Heart left ventricle (tissue), 13 donors: ENCODE data around the gene ZC2HC1C.

Source experiments
- POLR2A ChIP-seq, 2 donors: fragments of 450-650 bp; IDR thresholded peaks; one replicate each; pipeline ENCODE4 v1.6.1; 2017; ENCODE audit warnings: antibody characterized with exemption in 2 of 2, mild to moderate bottlenecking in 2 of 2, moderate library complexity in 2 of 2
- TF ChIP-seq, protein P1 (sequence below), 12 donors: fragments of 200-600 bp; sonication (generic) in 4 of 12; IDR thresholded peaks; one replicate each; pipeline versions ENCODE4 v1.5.0 to v1.8.0; 2018 to 2022; ENCODE audit warnings: antibody characterized with exemption in 12 of 12, mild to moderate bottlenecking in 5 of 12
- donor health status: ischemic (EF 13 %, LVEDD 7.1; RV severe dilation, severe dysfunction).
- donor health status: DM: no; HTN: yes; CAD: no.
- donor health status: DM: no; HTN: no; CAD: no.
- donor health status: ischemic (EF 25% LVEDD 6.9; RV normal size, moderate dysfunction).
- donor health status: ischemic (EF 25% LVEDD 5.7; RV mildly dilated, moderate dysfunction).
- donor health status: ischemic (EF 35%, LVEDD 5.7; RV mildly dilated, moderate dysfunction).
- donor health status: nonischemic (EF 11% LVEDD 7.7; RV severe dilation, severe dysfunction).
- donor health status: DM: yes; HTN: yes; CAD: no.
- donor health status: PGD.
- donor health status: ischemic (EF 29% LVEDD 5.4; RV normal size, mild dysfunction).
- donor health status: nonischemic (EF 23%, LVEDD 6.1; RV moderate dilation, normal function).

DNA sequence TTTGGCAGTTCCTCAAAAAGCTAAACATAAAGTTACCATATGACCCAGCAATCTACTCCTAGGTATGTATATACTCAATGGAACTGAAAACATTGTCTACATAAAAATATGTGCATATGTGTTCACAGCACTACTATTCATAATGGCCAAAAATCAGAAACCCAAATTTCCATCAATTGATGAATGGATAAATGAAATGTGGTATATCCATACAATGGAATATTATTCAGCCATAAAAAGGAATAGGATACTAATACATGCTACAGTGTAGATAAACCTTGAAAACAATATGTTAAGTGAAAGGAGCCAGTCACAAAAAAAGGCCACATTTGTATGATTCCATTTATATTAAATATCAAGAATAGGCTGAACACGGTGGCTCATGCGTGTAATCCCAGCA lies 9.0 kb upstream of the ZC2HC1C start:
- TF ChIP-seq, protein P1, sequence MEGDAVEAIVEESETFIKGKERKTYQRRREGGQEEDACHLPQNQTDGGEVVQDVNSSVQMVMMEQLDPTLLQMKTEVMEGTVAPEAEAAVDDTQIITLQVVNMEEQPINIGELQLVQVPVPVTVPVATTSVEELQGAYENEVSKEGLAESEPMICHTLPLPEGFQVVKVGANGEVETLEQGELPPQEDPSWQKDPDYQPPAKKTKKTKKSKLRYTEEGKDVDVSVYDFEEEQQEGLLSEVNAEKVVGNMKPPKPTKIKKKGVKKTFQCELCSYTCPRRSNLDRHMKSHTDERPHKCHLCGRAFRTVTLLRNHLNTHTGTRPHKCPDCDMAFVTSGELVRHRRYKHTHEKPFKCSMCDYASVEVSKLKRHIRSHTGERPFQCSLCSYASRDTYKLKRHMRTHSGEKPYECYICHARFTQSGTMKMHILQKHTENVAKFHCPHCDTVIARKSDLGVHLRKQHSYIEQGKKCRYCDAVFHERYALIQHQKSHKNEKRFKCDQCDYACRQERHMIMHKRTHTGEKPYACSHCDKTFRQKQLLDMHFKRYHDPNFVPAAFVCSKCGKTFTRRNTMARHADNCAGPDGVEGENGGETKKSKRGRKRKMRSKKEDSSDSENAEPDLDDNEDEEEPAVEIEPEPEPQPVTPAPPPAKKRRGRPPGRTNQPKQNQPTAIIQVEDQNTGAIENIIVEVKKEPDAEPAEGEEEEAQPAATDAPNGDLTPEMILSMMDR (IDR thresholded peaks at IDR 0.05) = no peak
- TF ChIP-seq POLR2A (IDR thresholded peaks at IDR 0.05) = no peak
